ENCODE measurements around the gene RFTN1.

DNA sequence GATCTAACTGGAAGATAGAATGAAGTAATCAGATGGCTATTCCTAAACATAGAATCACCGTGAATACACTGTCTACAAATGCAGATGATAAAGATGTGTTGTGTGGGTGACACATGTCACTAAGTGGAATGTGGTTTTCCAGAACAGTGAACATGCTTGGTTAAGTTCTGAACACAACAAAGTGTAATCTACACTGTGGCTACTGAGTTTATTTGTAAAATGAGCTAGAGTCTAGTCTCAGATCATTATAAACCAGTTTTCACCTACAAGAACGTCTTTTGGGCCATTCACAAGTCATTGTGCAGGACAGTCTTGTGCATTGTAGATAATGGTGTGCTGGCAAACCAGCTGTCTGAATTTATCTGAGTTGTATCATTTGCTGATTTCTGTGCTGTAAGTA, 213.2 kb downstream of the RFTN1 start:
- no peak for TF ChIP-seq POLR2A (IDR thresholded peaks at IDR 0.05)
- TF ChIP-seq, protein P1, sequence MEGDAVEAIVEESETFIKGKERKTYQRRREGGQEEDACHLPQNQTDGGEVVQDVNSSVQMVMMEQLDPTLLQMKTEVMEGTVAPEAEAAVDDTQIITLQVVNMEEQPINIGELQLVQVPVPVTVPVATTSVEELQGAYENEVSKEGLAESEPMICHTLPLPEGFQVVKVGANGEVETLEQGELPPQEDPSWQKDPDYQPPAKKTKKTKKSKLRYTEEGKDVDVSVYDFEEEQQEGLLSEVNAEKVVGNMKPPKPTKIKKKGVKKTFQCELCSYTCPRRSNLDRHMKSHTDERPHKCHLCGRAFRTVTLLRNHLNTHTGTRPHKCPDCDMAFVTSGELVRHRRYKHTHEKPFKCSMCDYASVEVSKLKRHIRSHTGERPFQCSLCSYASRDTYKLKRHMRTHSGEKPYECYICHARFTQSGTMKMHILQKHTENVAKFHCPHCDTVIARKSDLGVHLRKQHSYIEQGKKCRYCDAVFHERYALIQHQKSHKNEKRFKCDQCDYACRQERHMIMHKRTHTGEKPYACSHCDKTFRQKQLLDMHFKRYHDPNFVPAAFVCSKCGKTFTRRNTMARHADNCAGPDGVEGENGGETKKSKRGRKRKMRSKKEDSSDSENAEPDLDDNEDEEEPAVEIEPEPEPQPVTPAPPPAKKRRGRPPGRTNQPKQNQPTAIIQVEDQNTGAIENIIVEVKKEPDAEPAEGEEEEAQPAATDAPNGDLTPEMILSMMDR (IDR thresholded peaks at IDR 0.05) = no peak

Measured in testis (tissue), 2 donors.